GM20431 (cell line): Measurements from ENCODE around the gene OTOF.

Source experiments
- in situ Hi-C: fragments of 300-500 bp; cut with MseI, MboI; formaldehyde crosslinking; loops from one replicate; pipeline ENCODE4 v1.15.0; 2020; ENCODE audit warnings: low sequenced_read_pairs; ENCODE audit not compliant: unreplicated experiment

Gene OTOF

GRCh38 chr2:26482211-26483026 lies 4.5 kb upstream of the OTOF start:
- in situ Hi-C loops, result no loop called here

- in situ Hi-C loops, result no loop called here
Measured at GRCh38 chr2:26481706-26482105, 3.8 kb upstream of the OTOF start.

DNA sequence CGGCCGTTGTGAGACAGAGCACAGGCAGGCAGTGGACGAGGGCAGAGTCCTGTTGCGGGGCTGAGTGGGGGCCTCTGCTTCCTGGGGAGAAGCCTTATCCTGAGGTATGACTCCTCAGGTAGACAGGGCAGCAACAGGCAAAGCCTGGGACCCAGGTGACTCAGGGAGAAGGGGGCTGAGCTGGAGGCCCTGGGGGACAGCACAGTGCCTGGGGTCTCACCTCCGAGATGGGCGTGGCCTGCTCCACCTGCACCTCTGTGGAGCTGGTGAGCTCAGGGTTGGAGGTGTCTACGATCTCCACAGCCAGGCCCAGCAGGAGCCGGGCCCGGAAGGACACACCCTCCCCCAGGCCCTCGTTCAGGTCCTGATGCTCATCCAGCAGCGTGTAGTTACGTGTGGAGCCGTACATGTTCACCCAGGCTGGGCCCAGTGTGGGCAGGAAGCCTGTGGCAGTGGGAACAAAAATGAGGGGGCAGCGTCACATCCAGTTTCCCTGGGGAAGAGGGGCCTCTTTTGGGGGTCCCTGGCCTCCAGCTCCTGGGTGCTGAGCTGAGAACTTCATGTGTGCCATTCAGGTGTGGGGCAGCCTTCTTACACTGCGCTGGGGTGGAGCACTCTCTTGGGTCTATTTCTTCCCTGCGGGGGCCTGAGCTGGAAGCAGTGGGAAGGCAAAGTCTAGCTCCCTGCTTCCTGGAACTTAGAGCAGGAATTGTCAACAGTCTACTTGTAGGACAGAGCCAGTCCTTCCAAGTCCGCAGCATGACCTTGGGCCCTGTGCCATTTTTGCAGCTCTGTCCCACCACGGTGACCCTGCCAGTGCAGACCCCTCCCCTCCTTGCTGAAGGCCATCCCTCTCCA lies 2.9 kb upstream of the OTOF start:
- in situ Hi-C loops, result no loop called here

DNA sequence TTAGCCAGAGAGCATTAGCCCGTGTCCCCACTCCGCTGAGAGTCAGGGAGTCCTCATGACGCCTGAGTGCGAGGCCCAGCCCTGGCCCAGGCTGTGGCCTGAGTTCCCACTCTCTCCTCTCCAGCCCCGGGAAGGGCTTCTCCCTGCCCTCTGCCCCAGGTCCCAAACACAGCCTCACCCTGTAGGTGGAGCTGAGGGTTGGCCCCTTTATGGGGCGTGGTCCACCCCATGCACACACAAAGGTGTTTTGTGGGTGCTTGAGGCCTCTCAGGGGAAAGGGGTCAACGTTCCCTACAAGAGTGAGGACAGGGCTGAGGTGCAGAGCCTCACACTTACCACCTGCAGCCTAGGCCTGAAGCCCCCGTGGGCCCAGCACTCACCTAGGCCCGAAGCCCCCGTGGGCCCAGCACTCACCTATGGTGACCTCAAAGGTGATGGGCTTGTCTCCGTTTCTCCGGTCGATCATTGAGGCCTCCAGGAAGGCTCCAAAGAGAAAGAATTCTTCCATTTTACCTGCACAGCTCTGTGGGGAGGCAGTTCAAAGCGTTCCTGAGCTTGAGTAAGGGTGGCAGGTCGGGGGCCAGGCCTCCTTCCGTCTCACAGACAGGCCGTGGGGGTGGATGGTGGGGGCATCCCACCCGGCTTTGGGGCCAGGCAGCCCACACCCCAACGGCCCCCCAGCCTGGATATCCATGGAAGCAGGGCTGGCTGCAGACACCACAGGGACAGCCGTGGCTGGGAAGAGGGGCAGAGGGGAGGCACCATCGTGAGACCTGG lies 2.1 kb upstream of the OTOF start:
- in situ Hi-C loops, result no loop called here

- in situ Hi-C loops, result no loop called here
Measured at GRCh38 chr2:26479131-26479788, 1.3 kb upstream of the OTOF start.

DNA sequence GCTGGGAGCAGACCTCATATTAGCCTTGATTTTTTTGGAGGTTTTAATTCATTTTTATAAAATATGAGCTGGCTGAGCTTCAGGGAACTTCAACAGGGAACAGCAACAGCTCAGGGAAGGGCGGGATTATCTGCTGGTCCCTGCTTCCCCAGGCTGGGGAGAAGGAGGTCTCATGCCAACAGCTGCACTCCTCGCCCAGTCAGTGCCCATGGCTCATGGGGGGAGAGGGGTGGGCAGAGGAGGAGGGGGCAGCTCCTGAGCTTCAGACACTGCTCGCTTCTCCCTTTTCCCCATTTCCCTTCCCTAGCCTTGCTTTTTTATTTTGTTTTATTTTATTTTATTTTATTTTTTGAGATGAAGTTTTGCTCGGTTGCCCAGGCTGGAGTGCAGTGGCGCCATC lies 442 bp upstream of the OTOF start:
- in situ Hi-C loops, result no loop called here

- in situ Hi-C loops, result no loop called here
Measured at GRCh38 chr2:26477126-26477910, 606 bp downstream of the OTOF start.

GRCh38 chr2:26475832-26476501 lies 2.0 kb downstream of the OTOF start:
- in situ Hi-C loops, result no loop called here

GRCh38 chr2:26475037-26475436 lies 2.9 kb downstream of the OTOF start:
- in situ Hi-C loops, result no loop called here

DNA sequence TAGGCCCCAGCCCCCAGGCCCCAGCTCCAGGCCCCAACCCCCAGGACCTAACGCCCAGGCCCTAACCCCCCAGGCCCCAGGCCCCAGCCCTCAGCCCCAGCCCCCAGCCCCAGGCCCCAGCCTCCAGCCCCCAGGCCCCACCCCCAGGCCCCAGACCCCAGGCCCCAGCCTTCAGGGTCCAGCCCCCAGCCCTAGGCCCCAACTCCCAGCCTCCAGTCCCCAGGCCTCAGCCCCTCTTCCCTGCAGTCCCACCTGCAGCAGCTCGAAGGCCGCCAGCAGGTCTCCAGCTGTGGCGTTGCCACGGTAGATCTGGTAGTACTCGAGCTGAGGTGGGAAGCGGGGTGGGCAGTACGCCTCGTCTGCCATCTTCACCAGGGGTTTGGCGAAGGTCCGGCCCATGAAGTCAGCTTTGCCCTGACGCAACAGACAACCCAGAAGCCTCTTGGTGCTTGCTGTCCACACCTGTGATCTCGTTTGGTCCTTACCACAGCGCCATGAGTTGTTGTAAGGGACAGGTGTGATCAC lies 3.6 kb downstream of the OTOF start:
- in situ Hi-C loops, result no loop called here

- in situ Hi-C loops, result no loop called here
Measured at GRCh38 chr2:26473796-26474195, 4.1 kb downstream of the OTOF start.

DNA sequence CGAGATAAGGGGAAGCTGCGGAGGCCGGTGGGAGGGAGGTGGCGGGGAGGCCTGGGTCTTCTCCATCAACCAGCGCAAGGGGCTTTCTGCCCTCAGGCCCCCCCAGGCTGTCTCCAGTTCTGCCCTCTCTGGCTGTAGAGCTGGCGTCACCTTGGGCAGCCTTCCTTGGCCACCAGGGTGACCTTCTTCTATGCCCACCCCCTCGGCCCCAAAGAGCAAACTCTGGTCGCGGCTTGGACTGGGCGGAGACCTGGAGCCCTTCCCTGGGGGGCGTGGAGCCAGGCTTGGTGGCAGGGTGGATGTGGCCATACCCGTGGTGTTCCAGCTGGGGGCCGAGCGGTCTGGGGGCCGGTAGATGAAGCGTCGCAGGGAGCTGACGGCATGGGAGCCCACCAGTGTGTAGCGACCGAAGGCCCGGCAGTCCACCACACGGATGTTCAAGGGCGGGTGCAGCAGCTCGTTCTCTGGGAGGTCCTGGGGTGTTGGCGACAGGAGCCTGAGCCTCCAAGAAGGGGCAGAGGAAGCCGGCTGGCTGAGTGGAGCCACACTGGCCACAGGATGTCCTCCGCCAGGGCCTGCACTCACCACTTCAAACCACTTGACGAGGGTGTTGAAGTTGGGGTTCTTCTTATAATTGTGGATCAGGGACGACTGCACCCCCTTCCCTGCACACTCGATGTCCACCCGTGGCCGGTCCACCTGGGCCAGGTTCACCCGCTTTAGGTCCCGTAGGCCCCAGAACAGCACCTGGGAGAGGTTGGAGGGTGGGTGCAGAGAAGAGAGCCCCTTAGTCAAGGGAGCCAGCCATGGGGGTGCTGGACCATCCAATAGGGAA lies 4.9 kb downstream of the OTOF start:
- in situ Hi-C loops, result no loop called here

- in situ Hi-C loops, result no loop called here
Measured at GRCh38 chr2:26471766-26472706, 5.9 kb downstream of the OTOF start.

DNA sequence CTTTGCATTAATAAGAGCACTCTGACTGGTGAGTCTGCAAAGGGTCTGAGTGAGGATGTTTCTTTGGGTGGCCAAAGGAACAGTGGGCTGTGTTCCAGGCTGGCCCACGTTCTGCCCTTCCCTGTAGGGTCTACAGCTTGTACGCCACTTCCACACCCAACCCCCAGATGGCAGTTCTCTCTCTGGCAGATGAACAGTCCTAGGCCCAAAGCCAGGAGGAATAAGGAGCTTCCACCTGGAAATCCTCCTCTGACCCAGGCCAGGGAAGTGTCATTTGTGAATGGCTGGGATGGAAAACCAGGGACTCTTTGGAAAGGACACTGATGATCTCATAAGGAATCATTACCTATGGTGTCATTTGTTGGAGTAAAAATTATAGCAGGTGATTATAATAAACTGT lies 6.6 kb downstream of the OTOF start:
- in situ Hi-C loops, result no loop called here

- in situ Hi-C loops, result no loop called here
Measured at GRCh38 chr2:26470601-26471260, 7.2 kb downstream of the OTOF start.

DNA sequence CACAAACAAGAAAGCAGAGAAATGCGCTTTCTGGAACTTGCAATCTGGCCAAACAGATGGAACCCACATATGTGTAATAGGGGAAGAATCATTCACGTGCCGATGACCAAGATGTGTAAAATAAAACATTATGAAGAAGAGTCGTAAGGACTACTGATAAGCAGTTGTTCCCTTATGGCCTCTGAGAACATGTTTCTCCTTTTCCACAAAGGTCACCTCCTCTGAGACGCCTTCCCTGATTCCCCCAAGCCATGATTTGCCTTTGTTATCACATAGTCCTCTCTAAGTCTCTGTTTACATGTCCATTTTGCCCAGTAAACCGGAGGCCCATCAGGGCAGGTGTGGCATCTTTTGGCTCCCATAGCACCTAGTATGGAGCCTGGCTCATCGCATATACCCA lies 8.0 kb downstream of the OTOF start:
- in situ Hi-C loops, result no loop called here
